NCI-H2107 treated with DMSO at 0.1 percent for 48 hours (cell line): ENCODE measurements around the gene MYBPHL.

Experiments
- DNase-seq: peaks from one replicate; lab custom pipeline; 2025; ENCODE audit not compliant: unreplicated experiment; lab: John Stamatoyannopoulos, UW

MYBPHL gene, protein sequence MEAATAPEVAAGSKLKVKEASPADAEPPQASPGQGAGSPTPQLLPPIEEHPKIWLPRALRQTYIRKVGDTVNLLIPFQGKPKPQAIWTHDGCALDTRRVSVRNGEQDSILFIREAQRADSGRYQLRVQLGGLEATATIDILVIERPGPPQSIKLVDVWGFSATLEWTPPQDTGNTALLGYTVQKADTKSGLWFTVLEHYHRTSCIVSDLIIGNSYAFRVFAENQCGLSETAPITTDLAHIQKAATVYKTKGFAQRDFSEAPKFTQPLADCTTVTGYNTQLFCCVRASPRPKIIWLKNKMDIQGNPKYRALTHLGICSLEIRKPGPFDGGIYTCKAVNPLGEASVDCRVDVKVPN

DNA sequence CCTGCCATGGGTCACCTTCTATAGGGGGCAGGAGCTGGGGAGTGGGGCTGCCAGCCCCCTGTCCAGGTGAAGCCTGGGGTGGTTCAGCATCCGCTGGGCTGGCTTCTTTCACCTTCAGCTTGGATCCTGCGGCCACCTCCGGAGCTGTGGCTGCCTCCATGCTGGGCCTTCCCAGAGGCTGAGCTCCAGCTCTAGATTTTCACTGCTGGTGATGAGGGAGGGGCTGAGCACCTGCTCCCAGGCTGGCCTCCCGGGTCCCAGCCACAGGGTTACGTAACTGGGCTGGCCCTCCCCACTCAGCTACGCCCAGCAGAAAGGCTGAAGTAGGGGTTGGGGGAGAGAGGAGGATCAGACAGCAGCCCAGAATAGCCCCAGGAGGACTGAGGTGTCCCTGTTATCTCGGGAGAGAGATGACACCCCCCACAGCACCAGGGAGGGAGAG, at the start of gene MYBPHL:
MYBPHL (minus strand) TSS at position 180 of the 442 bp plus-strand sequence; CDS start at position 160, 20 bp downstream.
- peak; percentile 82 for DNase-seq

DNA sequence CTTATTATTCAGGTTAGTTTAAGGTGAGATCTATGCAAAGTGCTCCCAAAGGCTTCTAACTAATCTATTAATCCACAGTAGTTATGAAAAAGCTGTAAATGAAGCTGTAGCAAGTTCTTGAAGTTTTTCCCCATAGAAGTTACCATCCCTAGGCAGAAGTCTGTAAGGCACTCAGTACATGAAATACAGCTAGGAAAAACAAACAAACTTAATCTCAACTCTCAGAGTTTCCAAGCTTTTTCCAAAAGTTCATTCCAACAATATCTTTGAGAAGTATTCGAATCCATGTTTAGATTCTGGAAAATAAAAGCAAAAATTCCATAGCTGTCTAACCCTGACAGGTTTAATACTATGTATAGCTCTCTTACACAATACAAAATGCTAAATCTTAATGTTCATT, 49.7 kb upstream of the MYBPHL start:
- DNase-seq, result no peak

DNA sequence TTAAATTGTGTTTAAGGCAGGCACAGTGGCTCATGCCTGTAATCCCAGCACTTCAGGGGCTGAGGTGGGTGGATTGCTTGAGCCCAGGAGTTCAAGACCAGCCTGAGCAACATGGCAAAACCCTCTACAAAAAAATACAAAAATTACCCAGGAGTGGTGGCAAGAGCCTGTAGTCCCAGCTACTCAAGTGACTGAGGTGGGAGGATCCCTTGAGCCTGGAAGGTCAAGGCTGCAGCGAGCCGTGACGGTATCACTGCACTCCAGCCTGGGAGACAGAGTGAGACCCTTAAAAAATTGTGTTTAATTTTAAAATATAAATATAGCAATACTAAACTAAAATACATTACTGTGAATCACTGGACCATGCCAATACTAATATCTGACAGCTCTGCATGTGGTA, 48.1 kb upstream of the MYBPHL start:
- no peak for DNase-seq

DNA sequence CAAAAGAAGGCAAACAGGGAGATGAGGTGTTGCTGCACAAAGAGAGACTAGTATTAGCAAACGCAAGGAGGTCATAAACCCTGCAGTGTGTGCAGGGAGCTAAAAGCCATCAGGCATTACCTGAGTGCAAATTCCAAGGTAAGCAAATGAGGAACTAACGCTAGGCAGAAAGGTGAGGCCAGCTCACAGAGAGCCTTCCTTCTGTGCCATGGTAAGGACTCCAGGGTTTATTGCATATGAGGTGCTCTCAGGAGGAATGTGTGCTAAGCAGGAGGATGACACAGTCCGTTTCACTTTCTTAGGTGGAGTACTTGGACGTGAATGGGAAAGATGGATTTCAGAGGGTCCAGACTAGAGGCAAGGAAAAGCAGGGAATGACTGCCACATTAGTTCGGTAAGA, 44.6 kb upstream of the MYBPHL start:
- DNase-seq, result no peak

DNA sequence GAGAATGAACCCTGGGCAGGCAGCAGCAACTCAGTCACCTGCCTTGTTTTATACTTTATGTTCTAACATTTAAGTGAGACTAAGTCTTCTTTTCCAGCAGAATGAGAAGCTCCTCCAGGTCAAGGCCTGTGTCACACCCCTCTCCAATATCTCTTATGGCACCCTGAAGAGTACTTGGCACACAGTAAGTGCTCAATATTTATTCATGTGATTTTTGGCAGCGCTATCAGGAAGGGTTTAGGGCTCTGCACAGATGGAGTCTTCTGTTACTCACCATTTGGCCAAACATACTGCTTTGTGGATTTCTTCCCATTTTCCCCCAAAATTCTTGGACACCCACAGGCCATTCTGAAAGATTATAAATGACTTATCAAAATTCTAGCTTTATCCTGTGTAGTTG, 43.8 kb upstream of the MYBPHL start:
- DNase-seq, result no peak

DNA sequence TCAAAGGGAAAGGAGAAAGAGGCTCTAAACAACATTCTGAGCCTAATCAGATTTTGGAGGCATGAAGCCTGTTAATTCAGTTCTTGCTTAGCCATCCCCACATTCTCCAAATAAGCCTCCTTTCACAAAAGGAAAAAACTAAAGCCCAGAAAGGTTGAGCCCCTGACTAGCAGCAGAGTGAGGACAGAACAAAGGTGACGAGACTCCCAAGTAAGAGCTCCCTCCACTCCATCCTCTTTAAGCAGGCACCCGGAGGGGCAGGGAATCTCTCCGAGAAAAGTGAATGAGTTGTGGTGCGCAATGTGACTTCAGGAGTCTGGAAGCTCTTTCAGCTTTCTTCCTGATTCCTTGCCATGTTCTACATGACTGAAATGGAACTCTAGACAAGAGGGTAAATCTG, 43.4 kb upstream of the MYBPHL start:
- no peak for DNase-seq

DNA sequence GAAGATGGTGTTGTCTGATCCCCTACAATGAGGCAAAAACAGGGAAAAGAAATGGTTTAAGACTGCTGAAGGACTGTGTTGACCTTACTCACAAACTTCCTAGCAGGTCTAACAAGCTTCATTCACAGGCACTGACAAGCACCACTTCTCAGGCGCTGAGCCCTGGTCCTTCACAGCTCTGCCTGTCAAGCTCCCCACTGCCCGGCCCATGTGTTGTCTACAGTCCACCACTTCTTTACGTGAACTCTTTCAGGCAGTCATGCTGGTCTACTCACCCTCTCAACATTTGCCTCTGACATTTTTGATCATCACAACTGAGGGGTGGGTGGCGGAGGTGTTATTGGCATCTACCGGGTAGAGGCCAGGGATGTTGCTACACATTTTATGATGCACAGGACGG, 40.7 kb upstream of the MYBPHL start:
- no peak for DNase-seq

DNA sequence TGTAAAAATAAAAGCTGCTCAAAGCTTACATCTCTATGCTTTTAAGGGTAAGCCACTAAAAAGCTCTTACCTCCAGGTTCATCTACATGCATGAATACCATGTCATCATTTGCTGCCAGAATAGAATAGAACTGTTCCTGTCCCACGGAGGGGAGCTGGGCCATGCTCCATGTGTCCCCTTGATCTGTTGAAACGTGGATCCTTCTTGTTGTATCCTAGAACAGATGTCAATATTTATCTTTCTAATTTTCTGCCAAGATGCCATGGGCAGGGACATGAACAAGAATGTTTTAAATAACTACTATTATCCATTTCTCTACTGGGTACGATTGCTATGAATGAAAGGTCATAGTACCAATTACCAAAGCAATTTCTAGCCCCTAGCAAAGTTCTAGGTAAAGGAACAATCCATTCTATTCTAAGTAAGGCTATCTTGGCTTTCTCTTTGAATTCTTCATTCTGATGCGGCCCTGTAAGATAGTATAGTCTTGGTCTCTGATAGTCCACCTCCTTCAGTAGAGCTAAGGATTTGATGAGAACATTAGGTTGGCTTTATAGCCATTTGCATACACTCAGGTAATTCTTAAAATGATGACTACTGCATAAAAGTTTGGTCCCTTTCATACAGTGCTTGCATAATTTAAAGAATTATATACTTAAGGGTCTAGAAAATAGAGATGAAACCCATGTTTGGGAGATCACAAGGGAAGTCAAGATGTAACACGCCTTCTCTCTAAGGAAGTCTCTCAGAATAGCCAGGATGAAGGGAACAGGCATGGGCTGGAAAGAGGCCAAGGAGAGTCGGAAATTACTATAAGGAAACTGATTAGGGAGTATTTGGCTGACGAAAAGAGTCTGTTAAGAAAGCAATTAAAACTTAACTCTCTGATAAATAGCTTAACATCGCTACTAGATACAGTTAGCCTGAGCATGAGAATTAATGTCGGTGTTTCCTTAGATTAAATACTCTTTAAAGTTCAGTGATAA, 35.4 kb upstream of the MYBPHL start:
- no peak for DNase-seq

DNA sequence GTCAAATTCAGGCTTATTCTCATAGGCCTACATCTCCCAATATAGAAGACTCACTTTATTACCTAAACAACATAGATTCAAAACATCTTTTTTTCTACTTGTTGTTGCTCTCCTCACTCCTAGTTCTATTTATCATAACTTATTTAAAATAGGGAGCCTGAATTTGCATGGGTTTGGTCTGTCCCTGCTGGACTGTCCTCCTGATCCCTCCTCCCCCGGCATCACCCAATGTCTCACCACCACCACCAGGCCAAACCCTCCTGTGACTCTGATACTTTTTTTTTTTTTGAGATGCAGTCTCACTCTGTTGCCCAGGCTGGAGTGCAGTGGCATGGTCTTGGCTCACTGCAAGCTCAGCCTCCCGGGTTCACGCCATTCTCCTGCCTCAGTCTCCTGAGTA, 31.8 kb upstream of the MYBPHL start:
- no peak for DNase-seq

DNA sequence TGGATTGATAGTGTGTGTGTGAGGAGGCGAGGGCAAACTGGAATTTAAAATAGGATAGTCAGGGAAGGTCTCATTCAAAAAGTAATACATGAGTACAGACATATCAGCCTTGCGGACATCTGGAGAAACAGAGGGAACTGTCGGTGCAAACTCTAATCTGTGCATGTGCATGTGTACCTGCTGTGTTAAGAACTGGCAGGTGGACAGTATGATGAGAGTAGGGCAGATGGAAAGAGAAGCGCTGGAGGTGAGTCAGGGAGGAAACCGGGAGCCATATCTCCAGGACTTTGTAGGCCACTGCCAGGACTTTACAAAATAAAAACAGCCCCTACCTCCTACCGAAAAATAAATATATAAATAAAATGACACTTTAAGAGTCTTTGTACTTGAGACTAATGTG, 31.3 kb upstream of the MYBPHL start:
- no peak for DNase-seq

DNA sequence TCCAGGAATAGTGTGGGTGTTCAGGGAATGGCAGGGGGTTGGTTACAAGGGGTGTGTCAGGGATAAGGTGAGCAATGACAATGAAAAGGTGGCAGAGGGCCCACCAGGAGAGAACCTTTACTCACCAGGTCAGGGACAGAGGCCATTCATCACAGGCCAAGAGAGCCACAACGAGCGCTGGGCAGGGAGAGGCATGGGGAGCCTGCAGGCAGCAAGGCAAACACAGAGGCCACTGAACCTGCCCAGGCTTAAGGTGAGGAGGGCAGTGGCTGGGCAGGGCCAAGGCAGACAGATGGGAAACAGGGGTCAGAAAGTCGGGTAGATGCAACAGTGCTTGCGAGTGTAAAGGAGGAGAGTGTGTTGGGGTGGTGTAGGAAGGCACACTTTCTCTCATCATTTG, 28.3 kb upstream of the MYBPHL start:
- no peak for DNase-seq

DNA sequence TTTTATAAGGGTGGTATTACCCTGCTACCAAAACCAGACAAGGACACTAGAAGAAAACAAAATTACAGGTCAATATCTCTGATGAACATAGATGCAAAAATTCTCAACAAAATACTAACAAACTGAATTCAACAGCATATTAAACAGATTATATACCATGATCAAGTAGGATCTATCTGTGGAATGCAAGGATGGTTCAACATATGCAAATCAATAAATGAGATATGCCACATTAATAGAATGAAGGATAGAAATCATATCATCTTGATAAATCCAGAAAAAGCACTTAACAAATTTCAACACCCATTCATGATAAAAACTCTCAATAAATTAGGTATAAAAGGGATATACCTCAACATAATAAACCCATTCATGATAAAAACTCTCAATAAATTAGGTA, 24.3 kb upstream of the MYBPHL start:
- no peak for DNase-seq

DNA sequence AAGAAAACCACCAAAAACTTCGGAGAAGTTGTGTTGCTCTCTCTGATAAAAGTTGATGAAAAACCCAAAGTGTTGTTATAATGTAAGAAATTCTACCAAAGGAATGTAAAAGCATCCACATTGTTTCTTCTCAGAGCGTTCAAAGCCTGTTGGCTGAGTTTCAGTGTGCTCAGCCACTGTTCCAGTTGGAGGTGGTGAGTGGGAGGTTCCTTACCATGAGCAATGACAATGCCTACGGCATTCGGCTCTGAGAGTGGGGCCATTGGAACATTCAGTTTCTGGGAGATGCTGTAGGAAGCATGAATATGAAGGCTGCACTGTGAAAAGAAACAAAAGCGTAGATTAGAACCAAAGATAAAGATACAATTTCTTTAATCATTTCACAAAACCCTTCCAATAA, 20.5 kb upstream of the MYBPHL start:
- DNase-seq, result no peak

DNA sequence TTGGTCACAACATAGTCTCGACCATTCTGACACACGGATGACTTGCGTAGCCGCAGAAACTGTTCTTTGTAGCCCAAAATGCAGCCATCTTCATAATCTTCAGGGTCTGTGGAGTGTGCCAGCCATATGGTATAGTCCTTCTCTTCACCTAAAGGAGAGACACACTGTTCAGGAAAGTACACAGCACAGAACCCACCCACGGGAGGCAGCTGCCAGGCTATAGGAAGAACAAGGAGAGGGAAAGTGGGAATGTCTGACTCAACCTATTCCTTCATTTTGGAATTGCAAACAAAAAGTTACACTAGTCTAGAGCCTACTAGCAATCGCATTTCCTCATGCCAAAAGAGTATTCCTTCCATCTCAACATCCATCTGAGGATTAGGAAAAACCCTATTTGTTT, 16.2 kb upstream of the MYBPHL start:
- DNase-seq, result no peak

DNA sequence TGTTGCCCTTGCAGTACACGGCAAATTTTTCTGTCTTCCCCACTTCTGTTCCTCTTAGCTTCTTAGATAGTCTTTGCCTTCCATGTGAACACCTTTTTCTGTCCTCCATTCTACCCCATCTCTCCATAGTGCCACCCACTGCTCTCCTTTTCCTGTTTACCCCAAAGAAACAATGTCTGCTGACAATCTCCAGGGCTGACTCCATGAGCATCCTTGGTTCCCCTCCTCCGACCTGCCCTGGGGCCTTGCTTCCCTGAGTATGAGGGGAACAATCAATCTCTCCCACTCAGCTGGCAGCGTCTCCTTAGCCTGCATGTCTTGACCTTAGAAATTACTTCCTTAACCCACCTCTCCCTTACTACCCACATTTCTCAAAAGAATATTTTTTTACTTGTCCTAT, 12.3 kb upstream of the MYBPHL start:
- no peak for DNase-seq

DNA sequence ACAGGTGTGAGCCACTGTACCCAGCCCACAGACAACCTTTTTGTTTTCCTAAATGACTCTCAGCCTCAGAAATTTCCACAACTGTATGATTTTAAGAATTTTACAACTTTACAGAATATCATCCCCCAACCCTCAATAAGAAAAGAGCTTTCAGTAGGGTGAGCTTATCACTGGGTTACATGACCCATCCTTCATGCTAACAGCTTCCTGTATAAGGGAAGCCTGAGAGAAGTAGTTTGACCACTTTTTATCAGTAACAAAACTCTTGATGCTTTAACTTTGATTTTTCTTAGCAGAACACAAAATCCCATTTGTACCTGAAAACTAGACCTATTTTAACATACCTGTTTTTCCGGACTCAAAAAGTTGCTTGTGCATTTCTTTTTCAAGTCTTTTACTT, 9.7 kb upstream of the MYBPHL start:
- no peak for DNase-seq

DNA sequence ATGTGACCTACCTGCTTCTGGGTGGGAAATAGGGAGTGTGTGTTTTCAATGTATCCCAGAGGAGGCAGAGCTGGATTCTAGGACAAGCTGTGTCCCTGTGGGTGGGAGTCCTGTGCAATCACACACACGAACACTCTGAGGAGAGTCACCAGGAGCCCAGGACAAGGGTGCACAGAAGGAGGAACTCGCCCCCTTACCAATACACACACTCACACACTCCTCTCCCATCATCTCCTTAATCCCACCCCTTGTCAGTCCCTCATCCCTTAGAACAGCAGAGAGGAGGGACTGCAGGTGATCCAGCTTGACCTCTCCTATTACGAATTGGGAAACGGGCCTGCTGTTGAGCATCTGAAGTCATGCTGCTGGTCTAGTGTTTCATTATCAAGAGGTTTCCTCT, 8.5 kb upstream of the MYBPHL start:
- peak; percentile 37 for DNase-seq

DNA sequence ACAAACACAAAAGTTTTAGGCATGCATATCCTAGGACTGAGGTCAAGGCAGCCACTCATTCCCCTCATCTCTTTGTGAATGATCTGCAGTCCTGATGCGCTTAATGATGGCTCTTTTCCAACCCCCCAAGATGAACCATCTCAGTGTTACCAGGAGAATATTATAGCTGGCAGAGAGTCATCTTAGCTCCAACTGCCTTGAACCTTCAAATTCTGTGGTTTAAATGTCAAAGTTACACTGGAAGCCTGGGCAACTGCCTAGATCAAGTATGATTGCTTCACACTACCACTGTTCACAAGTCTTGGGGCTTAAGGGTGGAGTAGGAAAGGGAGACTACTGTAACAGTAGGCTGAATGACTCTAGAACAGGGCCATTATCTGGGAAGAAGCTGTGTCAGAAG, 8.0 kb upstream of the MYBPHL start:
- no peak for DNase-seq

DNA sequence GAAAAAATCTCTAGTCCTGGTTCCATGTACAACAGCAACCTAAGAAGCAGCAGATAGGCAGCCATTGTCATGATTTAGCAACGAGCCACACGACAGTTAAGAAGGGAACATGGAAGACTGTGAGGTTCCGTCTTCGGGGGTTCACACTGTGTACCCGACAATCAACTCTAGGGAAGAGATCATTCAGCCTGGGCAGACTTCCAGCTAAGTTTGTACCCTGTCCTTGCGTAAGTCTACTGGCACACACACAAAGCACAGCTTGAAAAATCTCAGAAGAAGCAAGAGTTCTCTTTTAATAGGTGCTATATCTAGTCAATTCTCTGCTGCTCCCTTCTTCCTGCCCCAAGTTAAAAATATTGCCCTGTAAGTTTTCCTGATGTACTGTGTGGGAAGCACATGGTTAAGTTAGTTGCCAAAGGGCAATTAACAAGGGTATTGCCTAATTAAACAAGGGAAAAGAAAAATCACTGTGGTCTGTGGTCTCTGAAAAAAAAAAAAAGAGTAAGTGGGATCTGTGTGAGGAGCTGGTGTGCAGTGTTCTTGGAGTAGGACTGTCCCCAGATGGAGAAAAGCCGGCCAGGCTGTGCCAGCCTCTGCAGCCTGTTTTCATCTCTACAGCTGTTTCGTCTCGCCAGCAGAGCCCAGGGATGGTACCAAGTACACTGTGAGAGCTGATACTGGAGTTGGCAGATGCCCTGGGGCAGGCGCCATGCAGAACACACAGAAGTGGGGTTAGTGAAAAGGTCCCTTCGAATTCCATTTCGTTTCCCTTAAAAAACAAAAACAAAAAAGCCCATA, 6.4 kb upstream of the MYBPHL start:
- no peak for DNase-seq

DNA sequence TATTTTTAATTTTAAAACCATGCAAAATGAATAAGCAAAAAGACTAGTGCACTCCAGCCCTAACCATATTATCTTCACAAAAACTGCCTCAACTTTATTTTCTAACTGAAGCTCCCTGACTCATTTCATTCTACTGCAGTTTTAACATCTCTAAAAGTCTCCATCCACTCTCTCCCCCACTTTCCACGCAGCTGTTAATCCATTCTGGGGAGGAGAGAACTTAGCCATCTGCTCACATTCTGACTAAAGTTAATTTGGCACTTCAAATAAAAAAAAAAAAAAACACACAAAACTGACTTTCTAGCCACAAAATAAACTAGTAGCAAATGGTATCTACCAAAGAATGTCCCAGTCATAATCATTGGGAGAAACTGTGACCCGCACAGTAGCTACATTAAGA, 5.4 kb upstream of the MYBPHL start:
- DNase-seq, result no peak

DNA sequence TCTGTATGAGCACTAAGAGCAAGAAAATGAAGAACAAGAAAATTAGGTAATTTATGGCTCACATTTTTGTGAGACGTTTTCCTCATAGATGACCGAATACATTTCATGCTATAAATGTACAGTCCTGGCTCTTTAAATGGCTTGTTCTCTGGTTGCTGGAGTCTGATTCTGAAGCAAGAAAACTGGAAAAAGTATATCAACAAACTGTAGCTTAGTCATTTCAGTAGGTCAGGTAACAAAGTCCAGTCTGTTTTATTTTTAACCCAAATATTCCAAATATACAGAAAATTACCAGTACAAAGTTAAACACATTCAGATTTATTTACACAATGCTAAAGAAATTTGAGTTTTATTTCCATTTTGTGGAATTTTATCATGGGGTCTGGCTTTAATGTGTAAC, 2.5 kb upstream of the MYBPHL start:
- DNase-seq, result no peak
